ENCODE data around the gene SPIRE2. TPM values are rescaled to one million over a fixed set of nuclear protein-coding genes. Genes with fewer than 3 reads are reported as not detected.
A peak's percentile ranks its signal among the peaks of the same experiment; 100 is the strongest.

Gene SPIRE2
- total and polyA plus RNA-seq, 2 of the 13 experiments (the other 11 are each of a cell fraction or from before 2014, with no cell fraction given): 13.3 to 37.5 TPM

DNA sequence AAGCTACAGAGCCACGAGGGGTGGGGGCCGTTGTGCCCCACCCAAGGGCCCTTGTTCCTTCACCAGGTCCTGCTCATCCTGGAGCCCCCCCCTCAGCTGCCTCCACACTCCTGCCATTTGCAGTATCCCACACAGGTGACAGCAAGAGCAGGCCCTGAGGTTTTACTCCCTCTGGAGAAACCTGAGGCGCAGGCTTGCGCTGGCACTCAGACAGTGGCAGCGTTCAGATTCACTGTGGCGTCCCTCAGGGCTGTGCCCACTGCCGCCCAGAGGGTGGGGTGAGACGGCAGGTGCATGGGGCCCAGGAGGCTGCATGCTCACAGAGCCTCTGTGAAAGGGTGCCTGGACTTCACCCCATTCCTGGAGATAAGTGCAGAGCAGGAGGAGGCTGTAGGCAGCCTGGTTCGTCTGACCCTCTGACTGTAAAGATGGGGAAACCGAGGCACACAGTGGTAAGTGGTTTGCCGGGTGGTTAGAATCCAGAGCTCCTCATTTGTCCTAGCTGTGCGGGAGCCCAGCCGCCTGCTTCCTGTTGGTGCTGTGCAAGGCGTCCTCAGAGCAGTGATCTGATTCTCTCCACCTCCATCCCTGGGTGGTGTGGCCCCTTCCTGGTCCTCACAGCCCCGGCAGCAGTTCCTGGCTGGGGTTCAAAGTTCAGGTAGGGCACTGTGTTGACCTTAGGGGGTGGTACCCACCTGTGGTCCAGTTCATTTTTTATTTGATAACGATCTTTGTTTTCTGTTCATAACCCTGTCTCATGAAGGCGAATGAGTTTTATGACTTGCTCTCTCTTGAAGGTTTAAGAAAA, 1.6 kb downstream of the SPIRE2 start (continued):
- TF ChIP-seq, protein P1, sequence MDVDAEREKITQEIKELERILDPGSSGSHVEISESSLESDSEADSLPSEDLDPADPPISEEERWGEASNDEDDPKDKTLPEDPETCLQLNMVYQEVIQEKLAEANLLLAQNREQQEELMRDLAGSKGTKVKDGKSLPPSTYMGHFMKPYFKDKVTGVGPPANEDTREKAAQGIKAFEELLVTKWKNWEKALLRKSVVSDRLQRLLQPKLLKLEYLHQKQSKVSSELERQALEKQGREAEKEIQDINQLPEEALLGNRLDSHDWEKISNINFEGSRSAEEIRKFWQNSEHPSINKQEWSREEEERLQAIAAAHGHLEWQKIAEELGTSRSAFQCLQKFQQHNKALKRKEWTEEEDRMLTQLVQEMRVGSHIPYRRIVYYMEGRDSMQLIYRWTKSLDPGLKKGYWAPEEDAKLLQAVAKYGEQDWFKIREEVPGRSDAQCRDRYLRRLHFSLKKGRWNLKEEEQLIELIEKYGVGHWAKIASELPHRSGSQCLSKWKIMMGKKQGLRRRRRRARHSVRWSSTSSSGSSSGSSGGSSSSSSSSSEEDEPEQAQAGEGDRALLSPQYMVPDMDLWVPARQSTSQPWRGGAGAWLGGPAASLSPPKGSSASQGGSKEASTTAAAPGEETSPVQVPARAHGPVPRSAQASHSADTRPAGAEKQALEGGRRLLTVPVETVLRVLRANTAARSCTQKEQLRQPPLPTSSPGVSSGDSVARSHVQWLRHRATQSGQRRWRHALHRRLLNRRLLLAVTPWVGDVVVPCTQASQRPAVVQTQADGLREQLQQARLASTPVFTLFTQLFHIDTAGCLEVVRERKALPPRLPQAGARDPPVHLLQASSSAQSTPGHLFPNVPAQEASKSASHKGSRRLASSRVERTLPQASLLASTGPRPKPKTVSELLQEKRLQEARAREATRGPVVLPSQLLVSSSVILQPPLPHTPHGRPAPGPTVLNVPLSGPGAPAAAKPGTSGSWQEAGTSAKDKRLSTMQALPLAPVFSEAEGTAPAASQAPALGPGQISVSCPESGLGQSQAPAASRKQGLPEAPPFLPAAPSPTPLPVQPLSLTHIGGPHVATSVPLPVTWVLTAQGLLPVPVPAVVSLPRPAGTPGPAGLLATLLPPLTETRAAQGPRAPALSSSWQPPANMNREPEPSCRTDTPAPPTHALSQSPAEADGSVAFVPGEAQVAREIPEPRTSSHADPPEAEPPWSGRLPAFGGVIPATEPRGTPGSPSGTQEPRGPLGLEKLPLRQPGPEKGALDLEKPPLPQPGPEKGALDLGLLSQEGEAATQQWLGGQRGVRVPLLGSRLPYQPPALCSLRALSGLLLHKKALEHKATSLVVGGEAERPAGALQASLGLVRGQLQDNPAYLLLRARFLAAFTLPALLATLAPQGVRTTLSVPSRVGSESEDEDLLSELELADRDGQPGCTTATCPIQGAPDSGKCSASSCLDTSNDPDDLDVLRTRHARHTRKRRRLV (CRISPR knock-in tag; IDR thresholded peaks at IDR 0.05): 0 out of 2 replicates have a peak, but pooled peaks have one; percentile 54
- TF ChIP-seq FOXO1 (CRISPR knock-in tag; IDR thresholded peaks at IDR 0.05) (peak; percentile 62; the same call in 1 of the 2 replicates), ZNF331 (CRISPR knock-in tag; IDR thresholded peaks at IDR 0.05) (0 out of 2 replicates have a peak, but pooled peaks have one; percentile 14), EED (CRISPR knock-in tag; IDR thresholded peaks at IDR 0.05) (peak; percentile 89; the same call in 1 of the 2 replicates), SIN3A (IDR thresholded peaks at IDR 0.05; ENCODE audit: borderline replicate concordance, low read depth, low read length) (peak; percentile 76), ZNF790 (CRISPR knock-in tag; IDR thresholded peaks at IDR 0.05; ENCODE audit: borderline replicate concordance) (peak; percentile 60; the same call in 1 of the 2 replicates), ZBTB38 (CRISPR knock-in tag; IDR thresholded peaks at IDR 0.05) (peak; percentile 42; the same call in 1 of the 2 replicates), ELF1 (CRISPR knock-in tag; IDR thresholded peaks at IDR 0.05) (peak; percentile 84), NRL (CRISPR knock-in tag; IDR thresholded peaks at IDR 0.05; ENCODE audit: borderline replicate concordance) (0 out of 2 replicates have a peak, but pooled peaks have one; percentile 39), IRF2 (CRISPR knock-in tag; IDR thresholded peaks at IDR 0.05) (peak; percentile 77), ELF3 (CRISPR knock-in tag; IDR thresholded peaks at IDR 0.05) (peak; percentile 86)
- TF ChIP-seq, protein P2, sequence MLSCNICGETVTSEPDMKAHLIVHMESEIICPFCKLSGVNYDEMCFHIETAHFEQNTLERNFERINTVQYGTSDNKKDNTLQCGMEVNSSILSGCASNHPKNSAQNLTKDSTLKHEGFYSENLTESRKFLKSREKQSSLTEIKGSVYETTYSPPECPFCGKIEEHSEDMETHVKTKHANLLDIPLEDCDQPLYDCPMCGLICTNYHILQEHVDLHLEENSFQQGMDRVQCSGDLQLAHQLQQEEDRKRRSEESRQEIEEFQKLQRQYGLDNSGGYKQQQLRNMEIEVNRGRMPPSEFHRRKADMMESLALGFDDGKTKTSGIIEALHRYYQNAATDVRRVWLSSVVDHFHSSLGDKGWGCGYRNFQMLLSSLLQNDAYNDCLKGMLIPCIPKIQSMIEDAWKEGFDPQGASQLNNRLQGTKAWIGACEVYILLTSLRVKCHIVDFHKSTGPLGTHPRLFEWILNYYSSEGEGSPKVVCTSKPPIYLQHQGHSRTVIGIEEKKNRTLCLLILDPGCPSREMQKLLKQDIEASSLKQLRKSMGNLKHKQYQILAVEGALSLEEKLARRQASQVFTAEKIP (CRISPR knock-in tag; IDR thresholded peaks at IDR 0.05; ENCODE audit: borderline replicate concordance): no peak
- TF ChIP-seq, protein P3, sequence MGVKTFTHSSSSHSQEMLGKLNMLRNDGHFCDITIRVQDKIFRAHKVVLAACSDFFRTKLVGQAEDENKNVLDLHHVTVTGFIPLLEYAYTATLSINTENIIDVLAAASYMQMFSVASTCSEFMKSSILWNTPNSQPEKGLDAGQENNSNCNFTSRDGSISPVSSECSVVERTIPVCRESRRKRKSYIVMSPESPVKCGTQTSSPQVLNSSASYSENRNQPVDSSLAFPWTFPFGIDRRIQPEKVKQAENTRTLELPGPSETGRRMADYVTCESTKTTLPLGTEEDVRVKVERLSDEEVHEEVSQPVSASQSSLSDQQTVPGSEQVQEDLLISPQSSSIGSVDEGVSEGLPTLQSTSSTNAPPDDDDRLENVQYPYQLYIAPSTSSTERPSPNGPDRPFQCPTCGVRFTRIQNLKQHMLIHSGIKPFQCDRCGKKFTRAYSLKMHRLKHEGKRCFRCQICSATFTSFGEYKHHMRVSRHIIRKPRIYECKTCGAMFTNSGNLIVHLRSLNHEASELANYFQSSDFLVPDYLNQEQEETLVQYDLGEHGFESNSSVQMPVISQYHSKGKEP (CRISPR knock-in tag; IDR thresholded peaks at IDR 0.05): no peak
- TF ChIP-seq, protein P4, sequence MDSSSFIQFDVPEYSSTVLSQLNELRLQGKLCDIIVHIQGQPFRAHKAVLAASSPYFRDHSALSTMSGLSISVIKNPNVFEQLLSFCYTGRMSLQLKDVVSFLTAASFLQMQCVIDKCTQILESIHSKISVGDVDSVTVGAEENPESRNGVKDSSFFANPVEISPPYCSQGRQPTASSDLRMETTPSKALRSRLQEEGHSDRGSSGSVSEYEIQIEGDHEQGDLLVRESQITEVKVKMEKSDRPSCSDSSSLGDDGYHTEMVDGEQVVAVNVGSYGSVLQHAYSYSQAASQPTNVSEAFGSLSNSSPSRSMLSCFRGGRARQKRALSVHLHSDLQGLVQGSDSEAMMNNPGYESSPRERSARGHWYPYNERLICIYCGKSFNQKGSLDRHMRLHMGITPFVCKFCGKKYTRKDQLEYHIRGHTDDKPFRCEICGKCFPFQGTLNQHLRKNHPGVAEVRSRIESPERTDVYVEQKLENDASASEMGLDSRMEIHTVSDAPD (CRISPR knock-in tag; IDR thresholded peaks at IDR 0.05): peak; percentile 80; the same call in 1 of the 2 replicates
- TF ChIP-seq, protein P5, sequence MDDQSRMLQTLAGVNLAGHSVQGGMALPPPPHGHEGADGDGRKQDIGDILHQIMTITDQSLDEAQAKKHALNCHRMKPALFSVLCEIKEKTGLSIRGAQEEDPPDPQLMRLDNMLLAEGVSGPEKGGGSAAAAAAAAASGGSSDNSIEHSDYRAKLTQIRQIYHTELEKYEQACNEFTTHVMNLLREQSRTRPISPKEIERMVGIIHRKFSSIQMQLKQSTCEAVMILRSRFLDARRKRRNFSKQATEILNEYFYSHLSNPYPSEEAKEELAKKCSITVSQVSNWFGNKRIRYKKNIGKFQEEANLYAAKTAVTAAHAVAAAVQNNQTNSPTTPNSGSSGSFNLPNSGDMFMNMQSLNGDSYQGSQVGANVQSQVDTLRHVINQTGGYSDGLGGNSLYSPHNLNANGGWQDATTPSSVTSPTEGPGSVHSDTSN (CRISPR knock-in tag; IDR thresholded peaks at IDR 0.05; ENCODE audit: borderline replicate concordance): no peak
- TF ChIP-seq, protein P6, sequence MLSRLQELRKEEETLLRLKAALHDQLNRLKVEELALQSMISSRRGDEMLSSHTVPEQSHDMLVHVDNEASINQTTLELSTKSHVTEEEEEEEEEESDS (CRISPR knock-in tag; IDR thresholded peaks at IDR 0.05; ENCODE audit: borderline replicate concordance): no peak

All from HepG2 (cell line).